MM.1S (cell line): ENCODE measurements around the gene DNAJB11.

ENCODE experiments used
- DNase-seq: peaks from one replicate; pipeline ENCODE4 v3.0.0-alpha.2; 2015
- H2AFZ ChIP-seq: fragments of 300-600 bp; sonication (generic); 2 replicates; pipeline ENCODE4 v1.6.0; 2016; ENCODE audit warnings: antibody characterized with exemption, low read length
- H3F3A ChIP-seq: fragments of 300-600 bp; sonication (generic); 2 replicates; pipeline ENCODE4 v1.6.1; 2016; ENCODE audit warnings: mild to moderate bottlenecking, antibody characterized with exemption, low read length, moderate library complexity, mixed read lengths; ENCODE audit not compliant: insufficient read depth
- H3K27ac ChIP-seq: fragments of 300-600 bp; sonication (generic); 2 replicates; pipeline ENCODE4 v1.5.1; 2016; ENCODE audit warnings: mild to moderate bottlenecking, low read length
- H3K27me3 ChIP-seq: fragments of 300-600 bp; sonication (generic); replicated peaks from 2 replicates; pipeline ENCODE4 v1.6.0; 2016; ENCODE audit warnings: low read length; ENCODE audit not compliant: insufficient read depth
- H3K36me3 ChIP-seq: fragments of 300-600 bp; sonication (generic); replicated peaks from 2 replicates; pipeline ENCODE4 v1.6.1; 2016; ENCODE audit warnings: mild to moderate bottlenecking, low read length, mixed read lengths; ENCODE audit not compliant: insufficient read depth
- H3K4me1 ChIP-seq: fragments of 300-600 bp; sonication (generic); 2 replicates; pipeline ENCODE4 v1.6.1; 2016; ENCODE audit warnings: low read length, mixed read lengths
- H3K4me2 ChIP-seq: fragments of 300-600 bp; sonication (generic); 2 replicates; pipeline ENCODE4 v1.6.0; 2016; ENCODE audit warnings: low read depth, low read length
- H3K4me3 ChIP-seq: fragments of 300-600 bp; sonication (generic); 2 replicates; pipeline ENCODE4 v1.5.1; 2016; ENCODE audit warnings: low read length, mixed read lengths
- H3K79me2 ChIP-seq: fragments of 300-600 bp; sonication (generic); 2 replicates; pipeline ENCODE4 v1.6.1; 2016; ENCODE audit warnings: mixed run types, low read length, mixed read lengths
- H3K9ac ChIP-seq: fragments of 300-600 bp; sonication (generic); 2 replicates; pipeline ENCODE4 v1.6.1; 2016; ENCODE audit warnings: low read length, mixed read lengths
- H3K9me2 ChIP-seq: fragments of 300-600 bp; sonication (generic); replicated peaks from 2 replicates; pipeline ENCODE4 v1.6.1; 2016; ENCODE audit warnings: mild to moderate bottlenecking, low read length, mixed read lengths; ENCODE audit not compliant: insufficient read depth
- H3K9me3 ChIP-seq: fragments of 300-600 bp; sonication (generic); replicated peaks from 2 replicates; pipeline ENCODE4 v1.6.1; 2016; ENCODE audit warnings: mild to moderate bottlenecking, low read length, mixed read lengths; ENCODE audit not compliant: insufficient read depth
- H4K20me1 ChIP-seq: fragments of 300-600 bp; sonication (generic); 2 replicates; pipeline ENCODE4 v1.6.1; 2016; ENCODE audit warnings: mild to moderate bottlenecking, low read length, moderate library complexity, mixed read lengths; ENCODE audit not compliant: insufficient read depth
- EZH2 ChIP-seq: fragments of 300-600 bp; sonication (generic); optimal IDR thresholded peaks from 2 replicates; pipeline ENCODE3; 2017; ENCODE audit warnings: low read depth, mild to moderate bottlenecking, antibody characterized with exemption, low read length, mixed read lengths
- EZH2phosphoT487 ChIP-seq: fragments of 300-600 bp; sonication (generic); IDR thresholded peaks from 2 replicates; pipeline ENCODE4 v1.6.1; 2018; ENCODE audit warnings: antibody characterized with exemption, low read length
- TF ChIP-seq, protein P1 (sequence below): fragments of 300-600 bp; sonication (generic); IDR thresholded peaks from 2 replicates; pipeline ENCODE4 v1.5.1; 2016; ENCODE audit warnings: antibody characterized with exemption, low read length, mixed read lengths

DNAJB11 gene

DNA sequence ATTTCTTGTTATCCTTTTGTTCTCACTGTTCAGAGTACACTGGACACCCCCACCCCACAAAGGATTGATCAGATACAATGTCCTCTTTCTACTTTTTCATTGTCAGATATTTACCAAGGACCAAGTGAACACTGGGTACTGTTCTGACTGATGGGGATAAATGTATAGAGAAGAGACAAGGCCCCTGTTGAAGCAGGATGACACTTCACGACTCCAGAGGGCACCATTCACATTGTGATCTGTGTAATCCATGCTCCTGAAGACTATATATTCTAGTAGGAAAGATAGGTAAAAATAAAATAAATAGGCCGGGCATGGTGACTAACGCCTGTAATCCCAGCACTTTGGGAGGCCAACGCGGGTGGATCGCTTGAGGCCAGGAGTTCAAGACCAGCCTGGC is 19.1 kb upstream of the DNAJB11 start:
- no peaks in the 10 kb centered on the region for H3K4me1 ChIP-seq
- H4K20me1 ChIP-seq, result no peaks in the 10 kb centered on the region
- H3K9ac ChIP-seq, result no peak overlapping the region
- no peak overlapping the region for H3K4me2 ChIP-seq
- no peak overlapping the region for H2AFZ ChIP-seq
- H3K79me2 ChIP-seq, result no peaks in the 10 kb centered on the region
- H3K27me3 ChIP-seq, result no peaks in the 10 kb centered on the region
- no peak overlapping the region for H3K27ac ChIP-seq
- no peak overlapping the region for H3K4me3 ChIP-seq
- H3K36me3 ChIP-seq, result no peaks in the 10 kb centered on the region
- H3K9me2 ChIP-seq, result no peaks in the 10 kb centered on the region
- no peaks in the 10 kb centered on the region for H3F3A ChIP-seq
- no peak for TF ChIP-seq EZH2phosphoT487
- TF ChIP-seq, protein P1, sequence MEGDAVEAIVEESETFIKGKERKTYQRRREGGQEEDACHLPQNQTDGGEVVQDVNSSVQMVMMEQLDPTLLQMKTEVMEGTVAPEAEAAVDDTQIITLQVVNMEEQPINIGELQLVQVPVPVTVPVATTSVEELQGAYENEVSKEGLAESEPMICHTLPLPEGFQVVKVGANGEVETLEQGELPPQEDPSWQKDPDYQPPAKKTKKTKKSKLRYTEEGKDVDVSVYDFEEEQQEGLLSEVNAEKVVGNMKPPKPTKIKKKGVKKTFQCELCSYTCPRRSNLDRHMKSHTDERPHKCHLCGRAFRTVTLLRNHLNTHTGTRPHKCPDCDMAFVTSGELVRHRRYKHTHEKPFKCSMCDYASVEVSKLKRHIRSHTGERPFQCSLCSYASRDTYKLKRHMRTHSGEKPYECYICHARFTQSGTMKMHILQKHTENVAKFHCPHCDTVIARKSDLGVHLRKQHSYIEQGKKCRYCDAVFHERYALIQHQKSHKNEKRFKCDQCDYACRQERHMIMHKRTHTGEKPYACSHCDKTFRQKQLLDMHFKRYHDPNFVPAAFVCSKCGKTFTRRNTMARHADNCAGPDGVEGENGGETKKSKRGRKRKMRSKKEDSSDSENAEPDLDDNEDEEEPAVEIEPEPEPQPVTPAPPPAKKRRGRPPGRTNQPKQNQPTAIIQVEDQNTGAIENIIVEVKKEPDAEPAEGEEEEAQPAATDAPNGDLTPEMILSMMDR, result no peak
- no peak for TF ChIP-seq EZH2
- H3K9me3 ChIP-seq, result no peaks in the 10 kb centered on the region
- DNase-seq, result no peak

DNA sequence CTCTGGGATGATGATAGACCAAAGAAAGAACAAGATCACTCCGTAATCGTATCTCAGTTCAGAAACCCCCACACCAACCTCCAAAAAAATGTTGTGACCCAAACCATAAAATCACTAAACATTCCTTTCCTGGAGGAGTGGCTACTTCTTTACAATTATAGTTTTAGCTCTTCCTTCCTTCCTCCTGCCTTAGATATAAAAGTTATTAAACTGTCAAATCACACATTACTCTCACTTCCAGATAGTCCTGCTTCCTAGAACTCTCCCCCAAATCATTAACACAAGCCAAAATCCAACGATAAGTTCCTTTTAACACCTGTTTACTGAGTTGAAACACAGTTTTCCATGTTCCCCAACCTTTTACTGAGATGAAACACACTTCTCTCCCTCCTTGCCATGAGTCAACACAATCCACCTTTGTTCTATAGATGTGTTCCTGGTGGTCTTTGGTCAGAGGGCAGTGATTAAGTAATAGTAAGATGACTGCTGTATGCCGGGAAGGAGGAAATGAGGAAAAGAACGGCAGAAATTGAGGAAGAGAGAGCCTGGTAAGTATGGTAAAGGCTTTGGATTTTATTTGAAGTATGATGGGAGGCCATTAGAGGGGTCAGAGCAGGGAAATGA is 18.0 kb upstream of the DNAJB11 start:
- Histone ChIP-seq H3K27ac (no peak overlapping the region), H3K4me1 (no peaks in the 10 kb centered on the region), H3F3A (no peaks in the 10 kb centered on the region), H3K9me2 (no peaks in the 10 kb centered on the region), H3K4me2 (no peak overlapping the region), H3K4me3 (no peak overlapping the region), H3K36me3 (no peaks in the 10 kb centered on the region), H3K79me2 (no peaks in the 10 kb centered on the region), H3K9me3 (no peaks in the 10 kb centered on the region), H4K20me1 (no peaks in the 10 kb centered on the region), H2AFZ (no peak overlapping the region), H3K27me3 (no peaks in the 10 kb centered on the region), H3K9ac (no peak overlapping the region)
- DNase-seq, result no peak
- TF ChIP-seq EZH2phosphoT487 (no peak), EZH2 (no peak)
- TF ChIP-seq, protein P1, result no peak

DNA sequence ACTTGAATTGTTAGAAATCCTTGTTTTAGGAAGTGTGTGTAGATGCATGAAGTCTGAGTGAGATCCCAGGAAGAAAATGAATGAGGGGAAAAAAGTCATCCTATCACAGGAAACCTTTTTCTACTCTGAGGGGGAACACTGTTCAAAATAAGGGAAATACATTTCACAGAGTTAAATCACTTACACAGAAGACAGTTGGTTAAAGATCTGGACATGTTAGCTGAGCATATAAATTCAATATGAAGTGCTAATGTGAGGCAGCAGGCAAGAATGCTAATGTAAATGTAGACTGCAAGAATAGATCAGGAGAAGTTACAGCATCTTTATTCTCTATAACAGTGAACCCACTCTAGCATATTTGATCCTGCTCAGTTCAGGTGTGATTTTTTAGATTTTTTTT is 5.9 kb upstream of the DNAJB11 start:
- Histone ChIP-seq H4K20me1 (no peaks in the 10 kb centered on the region), H3K4me1 (peaks cover 13% of the 10 kb centered on the region; the same call in 1 of the 2 replicates), H3K27ac (no peak overlapping the region), H3K79me2 (peaks cover 26% of the 10 kb centered on the region), H3K9me2 (no peaks in the 10 kb centered on the region), H2AFZ (no peak overlapping the region), H3F3A (peaks cover 19% of the 10 kb centered on the region), H3K9ac (no peak overlapping the region), H3K4me3 (no peak overlapping the region), H3K4me2 (no peak overlapping the region), H3K27me3 (no peaks in the 10 kb centered on the region), H3K36me3 (no peaks in the 10 kb centered on the region), H3K9me3 (no peaks in the 10 kb centered on the region)
- TF ChIP-seq, protein P1, result no peak
- TF ChIP-seq EZH2phosphoT487 (no peak), EZH2 (no peak)
- no peak for DNase-seq
